Mesenchymal stem cell (in vitro differentiated cells and primary cell): ENCODE measurements around the gene TARS3. TPM values are rescaled to one million over a fixed set of nuclear protein-coding genes. Genes with fewer than 3 reads are reported as not detected.
"Not testable (repeated sequence)": the region's sequence is repeated elsewhere in the genome, so short reads cannot be mapped to it uniquely, and the experiment has no call there.

Experiments
- DNase-seq: peaks from one replicate; pipeline ENCODE4 v3.0.0-alpha.2; 2013
- H2AFZ ChIP-seq: one replicate; pipeline ENCODE4 v1.6.1; 2013; ENCODE audit warnings: low read depth, mild to moderate bottlenecking, control low read depth, inconsistent platforms, low read length, moderate library complexity
- H2AK5ac ChIP-seq: 2 replicates; pipeline ENCODE4 v1.6.1; 2013; ENCODE audit warnings: low read length, moderate library complexity, mild to moderate bottlenecking, inconsistent platforms; ENCODE audit not compliant: severe bottlenecking
- H2BK120ac ChIP-seq: one replicate; pipeline ENCODE4 v1.6.1; 2013; ENCODE audit warnings: low read depth, mild to moderate bottlenecking, inconsistent platforms, low read length, moderate library complexity
- H2BK12ac ChIP-seq, 2 experiments: one replicate each; pipeline ENCODE4 v1.6.1; 2013; ENCODE audit warnings: inconsistent platforms in 2 of 2, low read length in 2 of 2, mild to moderate bottlenecking in 2 of 2, moderate library complexity in 2 of 2, control low read depth in 1 of 2
- H2BK15ac ChIP-seq: one replicate; pipeline ENCODE4 v1.6.1; 2013; ENCODE audit warnings: mild to moderate bottlenecking, low read depth, inconsistent platforms; ENCODE audit not compliant: poor library complexity, severe bottlenecking
- H2BK5ac ChIP-seq: 2 replicates; pipeline ENCODE4 v1.6.1; 2013; ENCODE audit warnings: low read depth, mild to moderate bottlenecking, low read length, control low read depth, inconsistent platforms; ENCODE audit not compliant: poor library complexity, severe bottlenecking
- H3K14ac ChIP-seq, 2 experiments: one replicate each; pipeline ENCODE4 v1.6.1; 2013; ENCODE audit warnings: inconsistent platforms in 2 of 2, low read length in 2 of 2, control low read depth in 1 of 2, mild to moderate bottlenecking in 1 of 2, moderate library complexity in 1 of 2
- H3K18ac ChIP-seq, 2 experiments: one replicate each; pipeline ENCODE4 v1.6.1; 2013; ENCODE audit warnings: inconsistent platforms in 2 of 2, low read length in 2 of 2, control low read depth in 1 of 2, low read depth in 1 of 2, mild to moderate bottlenecking in 1 of 2
- H3K23ac ChIP-seq, 2 experiments: one replicate each; pipeline ENCODE4 v1.6.1; 2013; ENCODE audit warnings: inconsistent platforms in 2 of 2, low read length in 2 of 2, mild to moderate bottlenecking in 2 of 2, moderate library complexity in 2 of 2, control low read depth in 1 of 2
- H3K27ac ChIP-seq: 2 replicates; pipeline ENCODE4 v1.5.1; 2013; ENCODE audit warnings: mild to moderate bottlenecking, moderate library complexity, low read length, control low read depth, inconsistent platforms; ENCODE audit not compliant: poor library complexity, severe bottlenecking
- H3K27me3 ChIP-seq, 2 experiments: 2 replicates each; pipeline versions ENCODE4 v1.6.1 to v1.7.0; 2013; ENCODE audit warnings: low read length in 2 of 2, mild to moderate bottlenecking in 2 of 2, moderate library complexity in 2 of 2, control low read depth in 1 of 2, inconsistent platforms in 1 of 2; ENCODE audit not compliant: control insufficient read depth in 1 of 2, insufficient read depth in 1 of 2
- H3K36me3 ChIP-seq, 2 experiments: 2 replicates each; pipeline versions ENCODE4 v1.6.1 to v1.7.0; 2013; ENCODE audit warnings: low read length in 2 of 2, control low read depth in 1 of 2, inconsistent platforms in 1 of 2, low read depth in 1 of 2, mild to moderate bottlenecking in 1 of 2; ENCODE audit not compliant: insufficient read depth in 2 of 2, control insufficient read depth in 1 of 2
- H3K4ac ChIP-seq, 2 experiments: one replicate each; pipeline ENCODE4 v1.6.1; 2013; ENCODE audit warnings: inconsistent platforms in 2 of 2, low read length in 2 of 2, mild to moderate bottlenecking in 2 of 2, moderate library complexity in 2 of 2, control low read depth in 1 of 2, low read depth in 1 of 2
- H3K4me1 ChIP-seq: 2 replicates; pipeline ENCODE4 v1.6.1; 2013; ENCODE audit warnings: low read depth, low read length, control low read depth; ENCODE audit not compliant: control insufficient read depth, insufficient read depth
- H3K4me2 ChIP-seq: 2 replicates; pipeline ENCODE4 v1.6.1; 2013; ENCODE audit warnings: low read length, mild to moderate bottlenecking, inconsistent platforms; ENCODE audit not compliant: poor library complexity, severe bottlenecking
- H3K4me3 ChIP-seq, 2 experiments: 2 replicates each; pipeline versions ENCODE4 v1.5.1 to v1.7.0; 2013; ENCODE audit warnings: low read length in 2 of 2, mild to moderate bottlenecking in 2 of 2, control low read depth in 1 of 2, low read depth in 1 of 2; ENCODE audit not compliant: insufficient read depth in 1 of 2
- H3K79me1 ChIP-seq: replicated peaks from 2 replicates; pipeline ENCODE4 v1.6.1; 2013; ENCODE audit warnings: mild to moderate bottlenecking, control low read depth, low read length, inconsistent platforms; ENCODE audit not compliant: poor library complexity, severe bottlenecking
- H3K9ac ChIP-seq: 2 replicates; pipeline ENCODE4 v1.7.0; 2013; ENCODE audit warnings: mild to moderate bottlenecking, low read length, moderate library complexity
- H3K9me3 ChIP-seq: 2 replicates; pipeline ENCODE4 v1.7.0; 2013; ENCODE audit warnings: mild to moderate bottlenecking, low read length; ENCODE audit not compliant: control insufficient read depth
- H4K8ac ChIP-seq: one replicate; pipeline ENCODE4 v1.6.1; 2013; ENCODE audit warnings: inconsistent platforms, mild to moderate bottlenecking, low read length, moderate library complexity
- H4K91ac ChIP-seq: one replicate; pipeline ENCODE4 v1.6.1; 2013; ENCODE audit warnings: mild to moderate bottlenecking, low read length, inconsistent platforms
- WGBS: methylation state at CpG from one replicate; pipeline ENCODE4 v1.1.7; 2013; ENCODE audit warnings: mixed read lengths; 5-methylcytosine and 5-hydroxymethylcytosine counted together
- polyA plus RNA-seq, 2 experiments: library from polyadenylated mRNA; stranded (reverse); fragments of 200-250 nt; gene quantifications; one replicate each; pipeline ENCODE4 v1.2.3, GENCODE V29; 2013

TARS3 gene
- 9.7 TPM for polyA plus RNA-seq (2013, experiment 1 of 2)
- polyA plus RNA-seq (2013, experiment 2 of 2) = 8.9 TPM

DNA sequence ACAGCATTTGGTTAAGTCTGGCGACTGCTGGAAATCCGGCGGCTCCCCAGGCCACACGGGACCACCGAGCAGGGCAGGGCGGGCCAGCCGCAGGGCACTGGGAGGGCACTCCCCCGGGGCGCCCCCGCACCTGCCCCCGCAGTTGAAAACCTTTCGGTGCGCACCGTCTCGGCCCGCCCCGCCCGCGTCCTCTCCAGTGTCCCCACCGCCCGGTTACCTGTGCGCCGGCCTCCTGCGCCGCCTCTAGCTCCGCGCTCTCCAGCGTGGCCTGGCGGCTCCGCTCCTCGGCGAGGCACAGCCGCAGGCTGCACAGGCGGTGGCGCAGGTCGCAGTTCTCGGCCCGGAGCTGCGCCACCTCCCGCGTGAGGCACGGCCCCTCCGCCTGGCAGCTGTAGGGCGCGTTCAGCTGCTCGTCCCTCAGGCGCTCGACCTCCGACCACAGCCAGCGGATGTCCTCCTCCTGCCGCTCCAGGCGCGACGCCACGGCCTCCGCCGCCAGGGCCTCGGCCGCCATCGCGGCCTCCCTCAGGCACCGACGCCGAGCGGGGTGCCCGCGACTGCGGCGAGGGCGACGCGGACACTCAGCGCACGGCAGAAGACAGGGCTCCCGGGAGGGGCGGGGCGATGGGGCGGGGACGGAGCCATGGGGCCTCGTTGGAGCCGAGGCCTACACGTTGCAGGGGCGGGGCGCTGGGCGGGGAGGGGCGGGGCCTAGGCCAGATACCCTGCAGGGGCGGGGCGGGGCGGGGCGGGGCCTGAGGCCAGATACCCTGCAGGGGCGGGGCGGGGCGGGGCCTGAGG lies at the start of gene TARS3:
Gene TARS3, minus strand, starts transcription at position 600 of the 801 bp plus-strand sequence. Its CDS starts 86 bp downstream, at position 514.
- peak within 1 kb of the TSS; percentile 90 for H4K8ac ChIP-seq
- H2BK15ac ChIP-seq = peak within 1 kb of the TSS; percentile 63
- H2BK12ac ChIP-seq = peak within 1 kb of the TSS in 1 of 2 experiments; percentile 98
- H2BK120ac ChIP-seq = peak within 1 kb of the TSS; percentile 54
- no peak within 1 kb of the TSS for H2AK5ac ChIP-seq
- peak within 1 kb of the TSS; percentile 54 to 73 for H3K4ac ChIP-seq
- H4K91ac ChIP-seq = peak within 1 kb of the TSS; percentile 85
- peak within 1 kb of the TSS; percentile 92 to 98 for H3K18ac ChIP-seq
- H3K4me1 ChIP-seq = peaks cover 1% of the 10 kb centered on the region
- peaks cover 14% of the 10 kb centered on the region for H3K79me1 ChIP-seq
- no peaks in the 10 kb centered on the region for H3K9me3 ChIP-seq
- H2AFZ ChIP-seq = peak within 1 kb of the TSS; percentile 79
- WGBS = under 1% methylated on average over 58 of the region's 93 CpGs
- no peaks in the 10 kb centered on the region for H3K27me3 ChIP-seq
- H3K9ac ChIP-seq = peak within 1 kb of the TSS; percentile 87
- H3K36me3 ChIP-seq = peaks cover 16 to 32% of the 10 kb centered on the region in 2 experiments
- peak within 1 kb of the TSS; percentile 69 for H2BK5ac ChIP-seq
- H3K27ac ChIP-seq = no peak within 1 kb of the TSS
- H3K14ac ChIP-seq = peak within 1 kb of the TSS in 1 of 2 experiments; percentile 98
- H3K4me2 ChIP-seq = peak within 1 kb of the TSS; percentile 69
- peak within 1 kb of the TSS; percentile 88 to 94 for H3K4me3 ChIP-seq
- peak; percentile 90 for DNase-seq
- peak within 1 kb of the TSS in 1 of 2 experiments; percentile 70 for H3K23ac ChIP-seq

- H3K4me1 ChIP-seq = peaks cover 3% of the 10 kb centered on the region
- no peak overlapping the region for H2BK120ac ChIP-seq
- no peak overlapping the region for H4K91ac ChIP-seq
- H3K4ac ChIP-seq = no peak overlapping the region
- no peak overlapping the region for H3K9ac ChIP-seq
- no peak overlapping the region for H3K4me2 ChIP-seq
- no peak overlapping the region for H3K23ac ChIP-seq
- DNase-seq = no peak
- no peak overlapping the region for H2AK5ac ChIP-seq
- H4K8ac ChIP-seq = no peak overlapping the region
- no peak overlapping the region for H2BK12ac ChIP-seq
- no peak overlapping the region for H2BK5ac ChIP-seq
- no peak overlapping the region for H3K4me3 ChIP-seq
- H3K27me3 ChIP-seq = peaks cover 0 to 16% of the 10 kb centered on the region in 2 experiments
- H3K9me3 ChIP-seq = no peaks in the 10 kb centered on the region
- H3K27ac ChIP-seq = no peak overlapping the region
- peaks cover 0 to 7% of the 10 kb centered on the region in 2 experiments for H3K36me3 ChIP-seq
- H3K14ac ChIP-seq = no peak overlapping the region
- no peak overlapping the region for H3K18ac ChIP-seq
- no peaks in the 10 kb centered on the region for H3K79me1 ChIP-seq
- H2BK15ac ChIP-seq = no peak overlapping the region
- no peak overlapping the region for H2AFZ ChIP-seq
- WGBS = 65% methylated on average over 6 of the region's 7 CpGs
Observed at GRCh38 chr15:101773496-101774100, 49.3 kb upstream of the TARS3 start.

GRCh38 chr15:101772921-101773320 lies 48.6 kb upstream of the TARS3 start:
- Histone ChIP-seq H3K14ac (no peak overlapping the region), H2AK5ac (no peak overlapping the region), H3K23ac (no peak overlapping the region), H3K79me1 (no peaks in the 10 kb centered on the region), H3K27me3 (peaks cover 0 to 16% of the 10 kb centered on the region in 2 experiments), H2BK12ac (no peak overlapping the region), H3K36me3 (peaks cover 0 to 7% of the 10 kb centered on the region in 2 experiments), H2AFZ (no peak overlapping the region), H3K9me3 (no peaks in the 10 kb centered on the region), H4K91ac (no peak overlapping the region), H3K4me1 (peaks cover 3% of the 10 kb centered on the region), H2BK5ac (no peak overlapping the region), H3K4ac (no peak overlapping the region), H3K18ac (no peak overlapping the region), H3K4me3 (no peak overlapping the region), H3K9ac (no peak overlapping the region), H2BK15ac (no peak overlapping the region), H3K27ac (no peak overlapping the region), H4K8ac (no peak overlapping the region), H3K4me2 (no peak overlapping the region), H2BK120ac (no peak overlapping the region)
- WGBS = 89% methylated on average over 8 of the region's 8 CpGs
- no peak for DNase-seq

GRCh38 chr15:101767083-101767640 lies 42.9 kb upstream of the TARS3 start:
- not testable (repeated sequence) for H3K36me3 ChIP-seq, H3K9ac ChIP-seq, H3K14ac ChIP-seq, H3K4me1 ChIP-seq, DNase-seq, H3K27ac ChIP-seq, H2AK5ac ChIP-seq, H3K18ac ChIP-seq, H4K91ac ChIP-seq, H3K27me3 ChIP-seq, H2BK5ac ChIP-seq, H2BK12ac ChIP-seq, H3K4me2 ChIP-seq, H4K8ac ChIP-seq, H3K4me3 ChIP-seq, H2BK120ac ChIP-seq, H3K9me3 ChIP-seq, H2AFZ ChIP-seq, H3K79me1 ChIP-seq, H3K23ac ChIP-seq, H3K4ac ChIP-seq, H2BK15ac ChIP-seq
- WGBS = 78% methylated on average over 6 of the region's 11 CpGs
